ENCODE measurements around the gene NCDN. TPM values are rescaled to one million over a fixed set of nuclear protein-coding genes. Genes with fewer than 3 reads are reported as not detected.

Gene NCDN
- total and polyA plus RNA-seq, 2 of the 8 experiments (the other 6 are each of a cell fraction or from before 2014, with no cell fraction given): 26.2 to 35.4 TPM

DNA sequence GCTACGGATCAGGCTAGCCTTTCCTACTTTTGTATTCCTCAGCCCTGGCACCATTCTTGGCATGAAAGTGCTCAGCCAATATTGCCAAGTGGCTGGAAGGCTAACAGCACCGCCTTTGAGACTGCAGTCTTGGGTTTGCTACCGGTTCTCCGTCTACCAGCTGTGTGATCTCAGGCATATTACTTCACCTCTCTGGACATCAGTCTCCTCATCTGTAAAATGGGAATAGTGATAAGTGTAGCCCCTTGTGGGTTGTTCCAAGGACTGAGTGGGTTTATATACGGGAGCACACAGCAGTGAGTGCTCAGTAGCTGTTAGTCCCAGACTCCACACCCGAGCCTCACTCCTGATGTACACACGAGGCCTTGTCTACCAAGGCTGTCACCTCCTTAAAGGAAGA, 29.2 kb downstream of the NCDN start (continued):
- TF ChIP-seq BACH1 (IDR thresholded peaks at IDR 0.05; ENCODE audit: low read length) (no peak), TCF12 (IDR thresholded peaks at IDR 0.05; ENCODE audit: low read depth, low read length) (no peak)

Data from H1 (cell line).